Glomerular visceral epithelial cell (primary cell): ENCODE results near the gene LRP1.

ENCODE experiments used
- DNase-seq: peaks from one replicate; pipeline ENCODE4 v3.0.0-alpha.2; 2016; ENCODE audit errors: extremely low spot score

Gene LRP1

GRCh38 chr12:57211791-57212700 is 83.8 kb downstream of the LRP1 start:
- no peak for DNase-seq

GRCh38 chr12:57212701-57213057 is 84.4 kb downstream of the LRP1 start:
- no peak for DNase-seq

- peak; percentile 84 for DNase-seq
These were observed 84.9 kb downstream of the LRP1 start for GRCh38 chr12:57213058-57213715.

GRCh38 chr12:57213763-57214397 is 85.6 kb downstream of the LRP1 start:
- no peak for DNase-seq

- peak; percentile 56 for DNase-seq
These were observed 86.1 kb downstream of the LRP1 start for GRCh38 chr12:57214398-57214781.

GRCh38 chr12:57215065-57215464 is 86.8 kb downstream of the LRP1 start:
- no peak for DNase-seq

- peak; percentile 40 for DNase-seq
These were observed 87.4 kb downstream of the LRP1 start for GRCh38 chr12:57215668-57216013.

GRCh38 chr12:57216014-57216911 is 88.0 kb downstream of the LRP1 start, which contains the start of gene NXPH4:
Gene NXPH4 (plus strand): TSS chr12:57216794. CDS start chr12:57216970, 176 bp downstream.
- DNase-seq: no peak

- no peak for DNase-seq
These were observed 88.9 kb downstream of the LRP1 start for GRCh38 chr12:57216921-57217879.

- no peak for DNase-seq
These were observed 90.0 kb downstream of the LRP1 start for GRCh38 chr12:57218030-57218853.

- no peak for DNase-seq
These were observed 91.1 kb downstream of the LRP1 start for GRCh38 chr12:57219205-57219992.

- DNase-seq: no peak
These were observed 91.9 kb downstream of the LRP1 start for GRCh38 chr12:57219993-57220754.

GRCh38 chr12:57220770-57221168 is 92.5 kb downstream of the LRP1 start:
- no peak for DNase-seq

GRCh38 chr12:57221169-57221917 is 93.1 kb downstream of the LRP1 start:
- DNase-seq: no peak

- no peak for DNase-seq
These were observed 94.3 kb downstream of the LRP1 start for GRCh38 chr12:57222286-57223190.
